ENCODE data around the gene JAZF1. TPM values are rescaled to one million over a fixed set of nuclear protein-coding genes. Genes with fewer than 3 reads are reported as not detected.

JAZF1 gene
- total and polyA plus RNA-seq, 10 of the 15 experiments (the other 5 are each of a cell fraction or from before 2014, with no cell fraction given) = 0.04 to 0.82 (median 0.15) TPM; not detected in 3

DNA sequence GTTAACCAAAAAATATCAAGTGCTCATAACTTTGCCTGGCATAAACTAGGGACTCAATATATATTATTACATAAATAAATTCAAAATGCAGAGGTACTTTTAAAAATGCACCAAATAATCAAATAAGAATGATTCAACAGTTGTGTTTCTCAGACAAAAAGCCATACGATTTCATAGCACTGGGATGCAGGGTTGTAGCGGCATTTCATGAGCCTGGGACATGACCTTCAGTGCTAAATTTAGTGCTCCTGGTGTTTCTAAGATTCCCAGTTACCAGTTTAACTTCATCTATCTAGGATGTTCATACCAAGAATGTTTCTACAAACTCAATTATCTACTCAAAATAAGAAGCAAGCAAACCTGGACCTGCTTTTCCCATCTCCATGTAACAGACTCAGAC is 4.0 kb downstream of the JAZF1 start (continued):
- TF ChIP-seq ZBTB40 (IDR thresholded peaks at IDR 0.05; ENCODE audit: borderline replicate concordance) (no peak), RB1 (IDR thresholded peaks at IDR 0.05; ENCODE audit: borderline replicate concordance) (no peak), NFIC (IDR thresholded peaks at IDR 0.05; ENCODE audit: low read depth, low read length) (no peak), MEF2B (IDR thresholded peaks at IDR 0.05; ENCODE audit: partially characterized antibody, poor library complexity, severe bottlenecking) (no peak)

GRCh38 chr7:28176174-28176573 is 4.4 kb downstream of the JAZF1 start:
- H3K9me3 ChIP-seq (replicated peaks; ENCODE audit: control insufficient read depth, insufficient read depth, low read length) = no peaks in the 10 kb centered on the region
- no peaks in the 10 kb centered on the region for H4K20me1 ChIP-seq (ENCODE audit: control insufficient read depth, insufficient read depth)
- H3K36me3 ChIP-seq (ENCODE audit: control insufficient read depth in 2 of 2, insufficient read depth in 2 of 2, low read length in 1 of 2) = no peaks in the 10 kb centered on the region
- no peak overlapping the region for H3K4me2 ChIP-seq (ENCODE audit: control insufficient read depth, insufficient read depth)
- H3K9ac ChIP-seq (ENCODE audit: control insufficient read depth, insufficient read depth, low read length) = no peak overlapping the region
- no peaks in the 10 kb centered on the region; a peak in 3 of 4 replicates for H3K27me3 ChIP-seq (replicated peaks in 1 of 2; ENCODE audit: control insufficient read depth in 2 of 2, insufficient read depth in 2 of 2, low read length in 1 of 2)
- H3K79me2 ChIP-seq (ENCODE audit: control insufficient read depth, insufficient read depth, low read length) = no peaks in the 10 kb centered on the region
- no peak overlapping the region for H3K27ac ChIP-seq (ENCODE audit: control insufficient read depth, insufficient read depth)
- TF ChIP-seq ASH2L (IDR thresholded peaks at IDR 0.05; ENCODE audit: borderline replicate concordance, low read depth) (no peak), MXI1 (IDR thresholded peaks at IDR 0.05; ENCODE audit: low read depth, low read length) (no peak), NRF1 (conservative IDR thresholded peaks at IDR 0.05; ENCODE audit: low read depth, low read length) (no peak), HDGF (IDR thresholded peaks at IDR 0.05) (no peak), POLR2AphosphoS5 (IDR thresholded peaks at IDR 0.05; ENCODE audit: low read length) (no peak), REST (IDR thresholded peaks at IDR 0.05; ENCODE audit: low read depth, low read length) (no peak), EGR1 (IDR thresholded peaks at IDR 0.05; ENCODE audit: borderline replicate concordance in 1 of 2, low read depth in 2 of 2, low read length in 2 of 2) (no peak)
- BruUV-seq (replicated peaks) = no TSS peak
- 63% methylated on average over 4 of the region's 4 CpGs for WGBS (ENCODE audit: insufficient coverage, insufficient replicate concordance, low lambda C conversion rate, missing lambda C conversion rate)
- no peak overlapping the region for H3K4me3 ChIP-seq
- H2AFZ ChIP-seq (ENCODE audit: control insufficient read depth, low read depth, low read length) = no peak overlapping the region
- intact Hi-C loops (cut with micrococcal nuclease; ENCODE audit: unreplicated experiment) (no loop called here), in situ Hi-C loops (cut with MboI) (no loop called here)
- RAD21 ChIA-PET (ENCODE audit: unreplicated experiment) = no interaction called here
- SMC1A ChIA-PET (ENCODE audit: uncharacterized antibody, unreplicated experiment) = no interaction called here
- POLR2A ChIA-PET = no interaction called here
- no peak for FAIRE-seq
- no peak for ATAC-seq
- CTCF ChIA-PET = no interaction called here
- H3K4me1 ChIP-seq (ENCODE audit: control insufficient read depth, insufficient read depth, low read length) = peaks cover 5% of the 10 kb centered on the region; the same call in 1 of the 2 replicates
- DNase-seq (ENCODE audit: low read depth, low spot score) = no peak
